ENCODE measurements around the gene MRAS.
A peak's percentile ranks its signal among the peaks of the same experiment; 100 is the strongest.

Gene MRAS

DNA sequence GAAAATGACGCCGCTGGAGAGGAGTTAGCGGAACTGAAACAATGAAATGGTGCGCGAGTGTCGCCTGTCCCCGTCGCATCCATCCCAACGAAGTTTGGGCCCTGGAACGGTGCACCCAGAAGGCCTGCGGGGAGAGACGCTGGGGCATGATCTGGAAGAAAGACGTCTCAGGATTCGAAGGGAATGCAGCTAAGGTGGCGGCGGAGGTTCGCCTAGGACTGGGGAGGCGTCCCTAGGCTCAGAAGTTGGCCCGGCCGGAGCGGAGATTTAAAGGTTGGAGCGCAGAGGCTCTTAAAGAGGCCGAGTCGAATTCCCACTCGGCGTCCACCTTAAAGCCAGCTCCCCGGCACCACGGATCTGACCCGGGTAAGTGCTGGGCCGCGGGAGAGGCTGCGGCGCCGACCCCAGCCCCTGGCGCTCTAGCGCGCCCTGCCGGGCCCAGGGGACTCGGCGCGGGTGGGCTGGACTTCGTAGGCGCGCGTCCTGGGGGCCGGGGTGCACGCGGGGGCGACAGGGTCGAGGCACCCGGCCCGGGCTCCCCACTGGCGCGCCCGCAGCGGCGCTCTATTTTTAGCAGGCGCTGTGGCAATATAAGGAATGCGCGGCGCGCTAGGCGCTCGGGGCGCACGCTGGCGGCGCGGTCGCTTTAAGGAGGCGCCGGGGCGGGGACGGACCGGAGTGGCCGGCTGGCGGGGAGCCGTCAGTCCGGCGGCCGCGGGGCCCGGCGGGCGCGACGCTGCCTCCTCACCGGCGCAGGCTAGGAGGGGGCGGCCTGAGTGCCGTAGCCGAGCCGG, at the start of gene MRAS:
MRAS (plus strand) TSS at position 620 of the 794 bp plus-strand sequence. CDS start 24,305 bp downstream, outside the sequence.
- no peak for FAIRE-seq

- FAIRE-seq = no peak
These were observed 47.7 kb upstream of the MRAS start for GRCh38 chr3:138300647-138301046.

GRCh38 chr3:138303474-138303873, 44.9 kb upstream of the MRAS start:
- no peak for FAIRE-seq

- FAIRE-seq = no peak
These were observed 40.5 kb upstream of the MRAS start for GRCh38 chr3:138307899-138308298.

DNA sequence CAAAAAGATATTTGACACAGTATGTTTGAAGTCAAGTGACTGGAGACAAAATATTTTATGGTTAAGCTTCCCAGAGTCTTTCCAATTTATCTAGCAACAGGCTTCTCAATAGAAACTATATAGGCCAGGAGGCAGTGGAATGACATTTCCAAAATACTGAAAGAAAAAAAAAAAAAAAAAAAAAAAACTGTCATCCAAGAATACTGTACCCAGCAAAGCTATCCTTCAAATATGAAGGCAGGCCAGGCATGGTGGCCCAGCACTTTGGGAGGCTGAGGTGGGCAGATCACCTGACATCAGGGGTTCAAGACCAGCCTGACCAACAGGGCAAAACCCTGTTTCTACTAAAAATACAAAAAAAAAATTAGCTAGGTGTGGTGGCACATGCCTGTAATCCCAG, 39.6 kb upstream of the MRAS start:
- no peak for FAIRE-seq

- no peak for FAIRE-seq
These were observed 37.9 kb upstream of the MRAS start for GRCh38 chr3:138310494-138310893.

DNA sequence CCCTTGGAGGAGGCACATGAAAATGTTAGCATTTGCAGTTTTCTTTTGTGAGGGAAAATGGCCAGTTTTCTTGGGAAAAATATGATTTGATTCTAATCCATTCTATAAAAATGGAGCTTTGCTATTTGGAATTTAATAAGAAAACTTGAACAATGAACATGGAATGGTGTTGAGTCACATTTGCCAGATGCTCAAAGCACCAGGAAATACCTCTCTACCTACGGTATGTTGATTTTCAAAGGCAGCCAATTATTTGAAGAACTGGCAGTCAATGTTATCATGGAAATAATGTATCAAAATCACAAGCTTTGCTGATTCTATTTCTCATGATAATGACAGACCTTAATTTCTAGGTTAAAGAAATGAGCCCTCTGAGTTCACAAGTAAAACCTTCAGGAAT, 33.6 kb upstream of the MRAS start:
- FAIRE-seq = no peak

DNA sequence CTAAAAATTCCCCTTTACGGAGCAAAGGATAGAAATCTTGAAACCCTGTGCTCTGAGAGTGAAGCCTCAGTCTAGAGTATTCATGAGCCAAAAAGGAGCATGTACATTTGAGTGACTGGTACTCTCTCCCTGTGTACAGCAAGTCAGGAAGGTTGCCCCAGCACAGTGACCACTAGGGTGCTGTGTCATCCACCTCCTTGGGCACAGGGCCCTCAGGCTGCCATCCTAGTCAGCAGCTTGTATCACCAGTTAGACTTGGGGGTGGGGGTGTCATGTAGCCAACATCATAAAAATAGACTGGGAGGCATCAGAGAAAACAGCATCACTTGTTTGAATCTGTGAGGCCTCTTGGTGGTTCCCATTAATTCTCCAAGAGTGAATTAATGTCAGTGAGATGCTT, 30.7 kb upstream of the MRAS start:
- no peak for FAIRE-seq

DNA sequence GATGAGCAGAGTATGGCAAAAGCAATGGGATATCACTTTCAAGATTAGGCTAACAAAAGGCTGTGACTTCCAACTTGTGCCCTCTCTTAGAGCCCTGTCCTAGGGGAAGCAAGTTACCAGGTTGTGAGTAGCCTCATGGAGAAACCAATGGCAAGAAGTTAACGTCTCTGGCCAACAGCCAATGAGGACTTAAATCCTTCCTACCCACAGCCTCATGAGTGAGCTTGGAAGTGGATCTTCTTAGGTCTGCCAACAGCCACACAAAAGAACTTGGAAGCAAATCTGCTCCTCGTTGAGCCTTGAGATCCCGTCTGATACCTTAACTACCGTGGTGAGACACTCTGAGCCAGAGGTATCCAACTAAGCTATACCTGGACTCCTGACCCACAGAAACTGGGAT, 24.4 kb upstream of the MRAS start:
- FAIRE-seq = no peak

DNA sequence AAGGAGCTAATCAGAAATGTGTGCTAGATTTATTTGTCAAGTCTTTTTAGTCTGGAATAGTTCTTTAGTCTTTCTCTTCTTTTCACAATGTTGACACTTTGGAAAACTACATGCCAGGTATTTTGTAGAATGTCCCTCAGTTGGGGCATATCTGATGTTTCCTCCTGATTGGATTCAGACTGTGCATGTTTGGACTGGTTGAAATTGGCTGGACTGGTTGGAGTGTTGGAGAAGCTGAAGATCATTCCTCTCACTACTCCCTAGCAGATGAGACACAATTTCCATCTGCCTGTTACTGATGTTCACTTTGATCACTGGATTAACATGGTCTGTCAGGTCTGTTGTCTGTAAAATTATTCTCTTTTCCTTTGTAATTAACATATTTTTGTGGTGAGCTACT, 22.4 kb upstream of the MRAS start:
- no peak for FAIRE-seq

- no peak for FAIRE-seq
These were observed 21.3 kb upstream of the MRAS start for GRCh38 chr3:138326866-138327595.

- no peak for FAIRE-seq
These were observed 20.5 kb upstream of the MRAS start for GRCh38 chr3:138327831-138328230.

DNA sequence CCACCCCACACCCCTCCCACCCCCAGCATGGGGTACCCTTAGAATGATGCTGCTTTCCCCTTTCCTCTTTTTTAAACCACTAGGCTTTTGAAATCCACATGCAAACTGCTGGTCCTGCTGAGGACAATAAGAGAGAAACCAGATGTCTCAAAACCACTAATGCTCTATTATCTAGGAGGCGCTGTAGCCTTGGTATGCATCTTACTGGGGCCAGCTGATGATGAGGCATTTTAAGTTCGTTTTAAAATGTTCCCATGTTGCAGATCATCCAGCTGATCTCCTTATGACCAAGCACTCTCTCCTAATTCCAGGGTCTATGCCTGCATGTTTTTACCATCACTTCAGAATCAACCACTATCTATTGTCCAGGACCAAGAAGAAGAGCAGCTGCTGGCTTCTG, 20.0 kb upstream of the MRAS start:
- FAIRE-seq = no peak

DNA sequence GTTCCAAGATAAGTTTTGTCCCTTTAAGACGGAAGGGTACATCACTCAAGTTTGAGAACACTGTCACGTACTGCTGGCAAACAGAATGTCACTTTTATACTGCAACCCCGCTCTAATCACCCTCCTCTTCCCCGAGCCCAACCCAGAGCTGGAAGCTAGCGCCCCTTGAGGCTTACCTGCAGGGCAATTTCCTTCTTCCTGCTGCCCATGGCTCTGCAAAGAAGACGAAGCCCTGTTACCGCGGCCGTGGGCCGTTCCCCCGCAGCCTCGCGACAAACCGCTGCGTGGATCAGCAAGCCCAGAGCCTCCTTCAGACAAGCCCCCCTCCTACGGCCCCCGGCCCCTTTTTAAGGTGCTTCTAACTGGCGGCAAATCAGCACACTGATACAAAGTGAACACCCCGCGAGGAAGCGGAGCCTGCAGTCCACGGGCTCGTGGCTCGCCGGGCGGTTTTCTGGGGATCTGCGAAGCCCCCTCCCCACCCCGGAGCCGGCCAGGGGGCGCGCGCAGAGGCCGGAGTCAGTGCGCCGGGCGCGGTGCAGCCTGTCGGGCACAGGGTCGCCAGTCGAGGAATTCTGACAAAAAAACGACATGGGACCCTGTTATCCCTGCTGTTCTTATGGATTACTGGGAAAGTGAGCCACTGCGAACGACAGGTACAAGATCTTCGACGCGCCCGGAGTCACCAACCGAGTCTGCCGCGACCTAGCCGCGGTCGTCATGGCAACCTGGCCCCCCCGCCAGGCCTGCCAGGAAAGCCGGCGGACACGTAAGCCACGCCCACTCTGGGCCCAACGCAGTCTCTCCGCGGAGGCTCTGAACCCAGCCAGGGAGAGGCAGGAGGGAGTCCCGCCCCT, 19.0 kb upstream of the MRAS start, which contains the start of gene NME9:
NME9 (minus strand) TSS at position 725 of the 857 bp plus-strand sequence; CDS start at position 209, 516 bp downstream.
- peak; percentile 96 for FAIRE-seq

GRCh38 chr3:138329984-138330293, 18.4 kb upstream of the MRAS start:
- FAIRE-seq = no peak

- FAIRE-seq = no peak
These were observed 17.1 kb upstream of the MRAS start for GRCh38 chr3:138331143-138331894.

GRCh38 chr3:138332472-138333073, 15.8 kb upstream of the MRAS start:
- FAIRE-seq = peak; percentile 94

- FAIRE-seq = no peak
These were observed 13.8 kb upstream of the MRAS start for GRCh38 chr3:138334608-138335007.

DNA sequence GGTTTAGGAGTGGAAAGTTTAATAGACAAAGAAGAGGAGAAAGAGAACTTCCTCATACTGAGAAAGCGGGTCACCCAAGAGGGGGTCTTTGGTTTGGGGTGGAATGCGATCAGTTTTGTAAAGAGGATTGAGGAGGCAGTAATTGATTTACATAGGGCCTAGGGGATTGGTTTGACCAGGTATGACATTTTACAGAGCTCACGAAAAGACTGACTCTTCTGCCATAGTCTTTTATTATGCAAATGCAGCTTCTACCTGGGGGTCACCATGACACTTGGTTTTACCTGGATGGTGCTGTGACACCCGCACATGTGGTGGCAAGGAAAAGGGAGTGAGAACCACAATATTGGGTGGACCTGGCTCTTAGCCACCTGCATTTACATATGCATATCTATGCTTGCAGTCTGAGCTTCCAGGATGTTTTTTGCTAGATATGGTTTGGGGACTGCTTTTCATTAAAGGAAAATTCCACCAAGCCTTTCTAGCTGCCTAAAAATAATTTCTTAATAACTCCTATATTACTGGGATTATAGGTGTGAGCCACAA, 11.9 kb upstream of the MRAS start:
- no peak for FAIRE-seq

DNA sequence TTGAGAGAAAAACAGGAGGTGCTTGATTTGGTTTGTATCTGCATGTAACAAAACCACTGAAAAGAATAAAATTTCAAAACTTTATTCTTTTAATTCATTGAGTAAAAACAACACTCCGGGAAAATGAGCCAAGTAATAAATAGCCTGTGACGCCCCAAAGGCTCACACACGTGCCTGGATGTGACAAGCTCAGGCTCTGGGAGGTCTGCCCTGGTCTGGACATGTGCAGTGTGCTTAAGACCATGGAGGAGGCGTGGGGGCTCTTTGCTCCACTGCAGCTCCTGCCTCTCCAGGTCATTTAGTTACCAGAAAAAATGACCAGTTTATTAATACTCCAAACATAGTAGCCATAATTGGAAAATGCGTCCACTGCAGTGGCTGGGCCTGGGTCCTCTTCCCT, 10.1 kb upstream of the MRAS start:
- FAIRE-seq = no peak

DNA sequence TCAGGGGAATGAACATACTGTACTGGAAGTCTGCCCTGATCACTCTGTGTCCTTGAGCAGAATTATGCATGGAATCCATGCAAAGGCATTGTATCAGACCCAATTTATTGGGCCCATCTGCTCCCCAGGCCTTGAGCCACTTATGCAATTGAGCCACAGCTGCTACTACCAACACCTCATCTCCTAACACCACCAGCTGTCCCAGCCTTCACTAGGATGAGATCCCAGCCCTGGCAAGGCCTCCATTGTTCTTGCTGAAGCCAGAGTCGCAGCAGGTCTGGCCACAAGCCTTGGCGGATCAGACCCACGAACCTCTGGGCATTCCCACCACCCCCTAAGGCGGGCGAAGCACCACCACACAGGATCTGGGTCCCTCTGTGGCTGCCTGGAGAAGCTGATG, 9.6 kb upstream of the MRAS start:
- FAIRE-seq = no peak

DNA sequence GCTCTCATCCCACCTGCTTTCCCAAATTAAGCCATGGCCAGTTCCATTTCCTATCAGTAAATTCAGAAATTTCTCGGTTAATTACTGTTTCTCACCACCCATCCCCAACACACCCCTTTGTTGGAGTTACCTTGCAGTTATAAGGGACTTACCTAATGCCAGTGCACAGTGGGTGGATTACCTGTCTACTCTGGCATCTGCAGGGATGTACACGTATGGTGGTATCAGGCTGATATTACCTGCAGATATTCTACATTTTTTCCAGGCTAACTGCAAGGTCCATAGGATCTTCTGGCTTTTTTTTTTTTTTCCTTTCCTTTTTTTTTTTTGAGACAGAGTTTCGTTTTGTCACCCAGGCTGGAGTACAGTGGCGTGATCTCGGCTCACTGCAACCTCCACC, 7.9 kb upstream of the MRAS start:
- FAIRE-seq = no peak

All from G401.6 (cell line).